NCI-H526 (cell line): Measurements from ENCODE around the gene ABLIM3.

Source experiments
- DNase-seq, 2 experiments: peaks; one replicate each; lab custom pipeline; 2025; lab: John Stamatoyannopoulos, UW

ABLIM3 gene

GRCh38 chr5:149188383-149188782 lies 47.1 kb downstream of the ABLIM3 start:
- no peak for DNase-seq

GRCh38 chr5:149195337-149195887 lies 54.1 kb downstream of the ABLIM3 start:
- no peak for DNase-seq

- DNase-seq: no peak
These were observed 54.7 kb downstream of the ABLIM3 start for GRCh38 chr5:149195962-149196361.

- DNase-seq: no peak
These were observed 56.9 kb downstream of the ABLIM3 start for GRCh38 chr5:149198148-149198547.

GRCh38 chr5:149200355-149200754 lies 59.1 kb downstream of the ABLIM3 start:
- no peak for DNase-seq

- no peak for DNase-seq
These were observed 59.9 kb downstream of the ABLIM3 start for GRCh38 chr5:149201121-149201637.

GRCh38 chr5:149202910-149203451 lies 61.7 kb downstream of the ABLIM3 start:
- no peak for DNase-seq

- no peak for DNase-seq
These were observed 62.7 kb downstream of the ABLIM3 start for GRCh38 chr5:149203921-149204441.

- DNase-seq: no peak
These were observed 64.6 kb downstream of the ABLIM3 start for GRCh38 chr5:149205625-149206523.

- no peak for DNase-seq
These were observed 65.3 kb downstream of the ABLIM3 start for GRCh38 chr5:149206524-149207141.

- no peak for DNase-seq
These were observed 66.5 kb downstream of the ABLIM3 start for GRCh38 chr5:149207831-149208230.

GRCh38 chr5:149210225-149210624 lies 68.9 kb downstream of the ABLIM3 start:
- DNase-seq: no peak

GRCh38 chr5:149210968-149211490 lies 69.7 kb downstream of the ABLIM3 start:
- no peak for DNase-seq

- no peak for DNase-seq
These were observed 70.3 kb downstream of the ABLIM3 start for GRCh38 chr5:149211566-149211965.

GRCh38 chr5:149212198-149212951 lies 71.1 kb downstream of the ABLIM3 start:
- DNase-seq: no peak

- no peak for DNase-seq
These were observed 72.1 kb downstream of the ABLIM3 start for GRCh38 chr5:149213264-149213880.

- no peak for DNase-seq
These were observed 74.3 kb downstream of the ABLIM3 start for GRCh38 chr5:149215478-149216090.

GRCh38 chr5:149216496-149216895 lies 75.2 kb downstream of the ABLIM3 start:
- no peak for DNase-seq

- no peak for DNase-seq
These were observed 76.0 kb downstream of the ABLIM3 start for GRCh38 chr5:149217096-149217802.

- no peak for DNase-seq
These were observed 76.5 kb downstream of the ABLIM3 start for GRCh38 chr5:149217803-149218155.
